Measurements from ENCODE around the gene GPR26. TPM values are rescaled to one million over a fixed set of nuclear protein-coding genes. Genes with fewer than 3 reads are reported as not detected.

Gene GPR26
- total RNA-seq, 1 experiment from 2014 or later, result not detected

GRCh38 chr10:123642293-123642692, 23.9 kb upstream of the GPR26 start:
- intact Hi-C loops (cut with micrococcal nuclease; ENCODE audit: unreplicated experiment), result no loop called here
- Mint-ChIP-seq H3K27ac (ENCODE audit: unreplicated experiment) (no peak overlapping the region), H3K27me3 (ENCODE audit: unreplicated experiment) (peaks cover 76% of the 10 kb centered on the region), H3K36me3 (ENCODE audit: insufficient read depth, unreplicated experiment) (no peaks in the 10 kb centered on the region), H3K9me3 (ENCODE audit: low read depth, unreplicated experiment) (no peaks in the 10 kb centered on the region), H3K4me1 (ENCODE audit: low read depth, unreplicated experiment) (no peaks in the 10 kb centered on the region), H3K4me3 (ENCODE audit: low read depth, unreplicated experiment) (no peak overlapping the region)
- CTCF ChIA-PET, result no interaction called here
- DNase-seq, result no peak
- no peak for TF ChIP-seq CTCF (IDR thresholded peaks at IDR 0.05; ENCODE audit: unreplicated experiment)
- no TSS peak for BruUV-seq (replicated peaks)

GRCh38 chr10:123642697-123643096, 23.5 kb upstream of the GPR26 start:
- CTCF ChIA-PET, result no interaction called here
- no peak for DNase-seq
- Mint-ChIP-seq H3K36me3 (ENCODE audit: insufficient read depth, unreplicated experiment) (no peaks in the 10 kb centered on the region), H3K9me3 (ENCODE audit: low read depth, unreplicated experiment) (no peaks in the 10 kb centered on the region), H3K27ac (ENCODE audit: unreplicated experiment) (no peak overlapping the region), H3K4me3 (ENCODE audit: low read depth, unreplicated experiment) (no peak overlapping the region), H3K4me1 (ENCODE audit: low read depth, unreplicated experiment) (no peaks in the 10 kb centered on the region), H3K27me3 (ENCODE audit: unreplicated experiment) (peaks cover 76% of the 10 kb centered on the region)
- intact Hi-C loops (cut with micrococcal nuclease; ENCODE audit: unreplicated experiment), result no loop called here
- no peak for TF ChIP-seq CTCF (IDR thresholded peaks at IDR 0.05; ENCODE audit: unreplicated experiment)
- BruUV-seq (replicated peaks), result no TSS peak

GRCh38 chr10:123643315-123643714, 22.8 kb upstream of the GPR26 start:
- DNase-seq, result no peak
- Mint-ChIP-seq H3K36me3 (ENCODE audit: insufficient read depth, unreplicated experiment) (no peaks in the 10 kb centered on the region), H3K27me3 (ENCODE audit: unreplicated experiment) (peaks cover 76% of the 10 kb centered on the region), H3K27ac (ENCODE audit: unreplicated experiment) (no peak overlapping the region), H3K9me3 (ENCODE audit: low read depth, unreplicated experiment) (no peaks in the 10 kb centered on the region), H3K4me1 (ENCODE audit: low read depth, unreplicated experiment) (no peaks in the 10 kb centered on the region), H3K4me3 (ENCODE audit: low read depth, unreplicated experiment) (no peak overlapping the region)
- intact Hi-C loops (cut with micrococcal nuclease; ENCODE audit: unreplicated experiment), result no loop called here
- CTCF ChIA-PET, result no interaction called here
- TF ChIP-seq CTCF (IDR thresholded peaks at IDR 0.05; ENCODE audit: unreplicated experiment), result no peak
- no TSS peak for BruUV-seq (replicated peaks)

GRCh38 chr10:123645016-123645415, 21.1 kb upstream of the GPR26 start:
- Mint-ChIP-seq H3K9me3 (ENCODE audit: low read depth, unreplicated experiment) (no peaks in the 10 kb centered on the region), H3K4me1 (ENCODE audit: low read depth, unreplicated experiment) (no peaks in the 10 kb centered on the region), H3K27ac (ENCODE audit: unreplicated experiment) (no peak overlapping the region), H3K36me3 (ENCODE audit: insufficient read depth, unreplicated experiment) (no peaks in the 10 kb centered on the region), H3K27me3 (ENCODE audit: unreplicated experiment) (peaks cover 72% of the 10 kb centered on the region), H3K4me3 (ENCODE audit: low read depth, unreplicated experiment) (no peak overlapping the region)
- intact Hi-C loops (cut with micrococcal nuclease; ENCODE audit: unreplicated experiment), result no loop called here
- no peak for TF ChIP-seq CTCF (IDR thresholded peaks at IDR 0.05; ENCODE audit: unreplicated experiment)
- CTCF ChIA-PET, result no interaction called here
- no TSS peak for BruUV-seq (replicated peaks)
- no peak for DNase-seq

- no TSS peak for BruUV-seq (replicated peaks)
- Mint-ChIP-seq H3K9me3 (ENCODE audit: low read depth, unreplicated experiment) (no peaks in the 10 kb centered on the region), H3K27ac (ENCODE audit: unreplicated experiment) (no peak overlapping the region), H3K4me3 (ENCODE audit: low read depth, unreplicated experiment) (no peak overlapping the region), H3K4me1 (ENCODE audit: low read depth, unreplicated experiment) (no peaks in the 10 kb centered on the region), H3K27me3 (ENCODE audit: unreplicated experiment) (peaks cover 66% of the 10 kb centered on the region), H3K36me3 (ENCODE audit: insufficient read depth, unreplicated experiment) (no peaks in the 10 kb centered on the region)
- DNase-seq, result no peak
- CTCF ChIA-PET, result no interaction called here
- no peak for TF ChIP-seq CTCF (IDR thresholded peaks at IDR 0.05; ENCODE audit: unreplicated experiment)
- intact Hi-C loops (cut with micrococcal nuclease; ENCODE audit: unreplicated experiment), result no loop called here
These were observed 20.5 kb upstream of the GPR26 start for GRCh38 chr10:123645615-123646014.
